Brain microvascular endothelial cell (primary cell): ENCODE results near the gene GPR152.
"Not testable (repeated sequence)": the region's sequence is repeated elsewhere in the genome, so short reads cannot be mapped to it uniquely, and the experiment has no call there.

Source experiments
- DNase-seq: peaks from one replicate; pipeline ENCODE4 v3.0.0-alpha.2; 2020
- H3K27ac ChIP-seq: fragments of 250-450 bp; sonication (Bioruptor Pico); 2 replicates; pipeline ENCODE4 v1.5.1; 2020; ENCODE audit warnings: mild to moderate bottlenecking, moderate library complexity
- H3K27me3 ChIP-seq: fragments of 250-450 bp; sonication (Bioruptor Pico); replicated peaks from 2 replicates; pipeline ENCODE4 v1.5.1; 2020; ENCODE audit warnings: mild to moderate bottlenecking
- H3K36me3 ChIP-seq: fragments of 250-450 bp; sonication (Bioruptor Pico); replicated peaks from 2 replicates; pipeline ENCODE4 v1.5.1; 2020; ENCODE audit warnings: mild to moderate bottlenecking
- H3K4me3 ChIP-seq: 2 replicates; pipeline ENCODE4 v1.5.1; 2011; ENCODE audit warnings: low read depth, mild to moderate bottlenecking, control low read depth, low read length, moderate library complexity
- in situ Hi-C: cut with HindIII; loops from 2 replicates; pipeline ENCODE4 v1.10.0; 2017; ENCODE audit warnings: low sequenced_read_pairs, low pct_ligation_motif_present
- TF ChIP-seq, protein P1 (sequence below): IDR thresholded peaks from 2 replicates; pipeline ENCODE4 v1.5.1; 2011; ENCODE audit warnings: low read depth, mild to moderate bottlenecking, moderate library complexity, low read length, control low read depth, inconsistent platforms; ENCODE audit errors: missing control alignments

Gene GPR152

DNA sequence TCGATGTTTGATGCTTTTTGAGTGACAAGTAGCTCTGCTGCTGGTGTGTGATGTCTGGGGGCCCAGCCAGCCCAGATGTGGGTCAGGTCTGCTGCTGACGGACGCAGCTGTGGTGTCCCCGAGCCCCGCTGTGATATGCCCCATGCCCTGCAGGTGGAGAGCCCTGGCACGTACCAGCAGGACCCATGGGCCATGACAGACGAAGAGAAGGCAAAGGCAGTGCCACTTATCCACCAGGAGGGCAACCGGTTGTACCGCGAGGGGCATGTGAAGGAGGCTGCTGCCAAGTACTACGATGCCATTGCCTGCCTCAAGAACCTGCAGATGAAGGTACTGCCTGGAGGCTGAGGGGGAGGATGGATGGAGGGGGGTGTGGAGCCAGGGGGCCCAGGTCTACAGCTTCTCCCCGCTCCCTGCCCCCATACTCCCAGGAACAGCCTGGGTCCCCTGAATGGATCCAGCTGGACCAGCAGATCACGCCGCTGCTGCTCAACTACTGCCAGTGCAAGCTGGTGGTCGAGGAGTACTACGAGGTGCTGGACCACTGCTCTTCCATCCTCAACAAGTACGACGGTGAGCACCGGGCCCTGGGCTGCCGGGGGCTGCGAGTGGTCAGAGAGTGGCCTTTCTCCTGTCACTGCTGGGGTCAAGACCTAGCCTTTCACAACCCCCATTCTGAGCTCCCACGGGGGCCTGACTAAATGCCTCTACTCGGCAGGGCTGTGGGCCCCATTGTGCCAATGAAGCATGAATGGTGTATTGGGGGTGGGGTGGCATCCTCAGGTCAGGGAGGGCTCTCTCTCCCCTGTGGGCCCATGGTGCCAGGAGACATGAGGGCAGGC, 37.6 kb upstream of the GPR152 start:
- TF ChIP-seq, protein P1, sequence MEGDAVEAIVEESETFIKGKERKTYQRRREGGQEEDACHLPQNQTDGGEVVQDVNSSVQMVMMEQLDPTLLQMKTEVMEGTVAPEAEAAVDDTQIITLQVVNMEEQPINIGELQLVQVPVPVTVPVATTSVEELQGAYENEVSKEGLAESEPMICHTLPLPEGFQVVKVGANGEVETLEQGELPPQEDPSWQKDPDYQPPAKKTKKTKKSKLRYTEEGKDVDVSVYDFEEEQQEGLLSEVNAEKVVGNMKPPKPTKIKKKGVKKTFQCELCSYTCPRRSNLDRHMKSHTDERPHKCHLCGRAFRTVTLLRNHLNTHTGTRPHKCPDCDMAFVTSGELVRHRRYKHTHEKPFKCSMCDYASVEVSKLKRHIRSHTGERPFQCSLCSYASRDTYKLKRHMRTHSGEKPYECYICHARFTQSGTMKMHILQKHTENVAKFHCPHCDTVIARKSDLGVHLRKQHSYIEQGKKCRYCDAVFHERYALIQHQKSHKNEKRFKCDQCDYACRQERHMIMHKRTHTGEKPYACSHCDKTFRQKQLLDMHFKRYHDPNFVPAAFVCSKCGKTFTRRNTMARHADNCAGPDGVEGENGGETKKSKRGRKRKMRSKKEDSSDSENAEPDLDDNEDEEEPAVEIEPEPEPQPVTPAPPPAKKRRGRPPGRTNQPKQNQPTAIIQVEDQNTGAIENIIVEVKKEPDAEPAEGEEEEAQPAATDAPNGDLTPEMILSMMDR, result no peak
- Histone ChIP-seq H3K27me3 (no peaks in the 10 kb centered on the region), H3K27ac (no peak overlapping the region), H3K4me3 (no peak overlapping the region), H3K36me3 (peaks cover 49% of the 10 kb centered on the region)
- DNase-seq, result no peak
- in situ Hi-C loops, result no loop called here

DNA sequence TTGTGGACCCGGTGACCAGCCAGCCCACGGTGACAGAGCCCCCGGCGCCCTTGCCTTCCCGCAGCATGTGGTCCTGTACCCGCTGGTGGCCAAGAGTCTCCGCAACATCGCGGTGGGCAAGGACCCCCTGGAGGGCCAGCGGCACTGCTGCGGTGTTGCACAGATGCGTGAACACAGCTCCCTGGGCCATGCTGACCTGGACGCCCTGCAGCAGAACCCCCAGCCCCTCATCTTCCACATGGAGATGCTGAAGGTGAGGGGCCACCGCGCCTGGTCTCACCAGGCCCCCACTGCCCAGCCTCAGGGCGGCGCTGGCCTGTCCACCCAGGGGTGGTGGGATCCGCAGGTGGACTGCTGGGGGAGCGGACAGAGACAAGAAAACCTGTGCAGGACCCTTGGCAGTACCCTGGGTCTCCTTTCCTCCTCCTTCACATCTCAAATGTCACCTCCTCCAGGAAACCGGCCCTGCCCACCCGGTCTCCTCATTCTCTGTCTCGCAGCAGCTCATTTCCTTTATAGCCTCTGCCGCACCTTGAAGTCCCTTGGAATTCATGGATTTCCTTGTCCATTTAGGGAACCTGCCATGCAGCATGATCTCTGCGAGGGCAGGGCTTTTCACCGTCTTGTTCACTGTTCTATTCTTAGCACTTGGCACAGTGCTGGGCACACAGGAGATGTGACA, 36.8 kb upstream of the GPR152 start:
- in situ Hi-C loops, result no loop called here
- no peak overlapping the region for H3K4me3 ChIP-seq
- H3K36me3 ChIP-seq, result peaks cover 45% of the 10 kb centered on the region
- no peak for DNase-seq
- no peaks in the 10 kb centered on the region for H3K27me3 ChIP-seq
- TF ChIP-seq, protein P1, result no peak
- no peak overlapping the region for H3K27ac ChIP-seq

DNA sequence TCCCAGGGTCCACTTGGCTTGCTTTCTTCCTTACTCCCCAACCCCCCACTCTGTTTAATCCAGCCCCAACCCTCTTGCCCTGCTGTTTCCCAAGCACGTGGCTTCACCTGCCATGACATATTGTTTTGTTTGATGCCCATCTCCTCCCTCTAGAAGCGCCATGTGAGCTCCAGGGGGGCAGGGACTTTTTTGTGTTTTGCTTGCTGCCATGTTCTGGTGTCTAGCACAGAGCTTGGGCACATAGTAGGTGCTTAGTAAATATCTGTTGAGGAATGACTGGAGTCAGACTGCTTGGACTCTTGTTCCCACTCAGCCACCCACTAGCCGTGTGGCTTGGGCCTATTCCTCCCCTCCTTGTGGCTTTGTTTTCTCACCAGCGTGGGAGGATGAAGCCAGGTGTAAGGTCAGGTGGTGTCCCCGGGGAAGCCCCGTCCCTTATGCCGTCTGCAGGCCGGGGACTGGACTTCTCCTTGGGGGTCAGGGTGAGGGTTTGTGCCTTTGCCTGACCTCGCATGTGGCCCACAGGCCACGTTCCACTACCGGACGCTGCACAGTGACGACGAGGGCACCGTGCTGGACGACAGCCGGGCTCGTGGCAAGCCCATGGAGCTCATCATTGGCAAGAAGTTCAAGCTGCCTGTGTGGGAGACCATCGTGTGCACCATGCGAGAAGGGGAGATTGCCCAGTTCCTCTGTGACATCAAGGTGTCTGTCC, 34.1 kb upstream of the GPR152 start:
- no peak for DNase-seq
- Histone ChIP-seq H3K4me3 (no peak overlapping the region), H3K36me3 (peaks cover 21% of the 10 kb centered on the region), H3K27me3 (no peaks in the 10 kb centered on the region), H3K27ac (no peak overlapping the region)
- TF ChIP-seq, protein P1, result no peak
- in situ Hi-C loops, result no loop called here

DNA sequence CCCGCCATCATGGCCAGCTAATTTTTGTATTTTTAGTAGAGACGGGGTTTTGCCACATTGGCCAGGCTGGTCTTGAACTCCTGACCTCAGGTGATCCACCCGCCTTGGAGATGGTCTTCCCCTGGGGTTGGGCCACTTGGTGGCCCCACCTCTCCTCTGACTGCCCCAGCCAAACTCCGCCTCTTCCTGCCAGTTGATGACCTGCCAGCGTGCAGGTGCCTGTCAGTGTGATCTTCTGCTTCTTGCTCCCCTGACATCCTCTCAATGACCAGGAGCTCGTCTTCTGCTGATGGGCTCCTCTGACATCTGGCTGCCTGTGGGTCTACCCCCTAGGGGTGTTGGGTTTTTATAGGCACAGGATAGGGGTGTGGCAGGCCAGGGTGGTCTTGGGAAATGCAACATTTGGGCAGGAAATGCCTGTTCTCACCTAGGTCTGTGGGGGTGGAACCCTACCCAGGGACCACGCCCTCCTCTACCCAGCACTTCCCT, 33.4 kb upstream of the GPR152 start:
- peaks cover 16% of the 10 kb centered on the region for H3K36me3 ChIP-seq
- H3K4me3 ChIP-seq, in situ Hi-C loops, DNase-seq, H3K27me3 ChIP-seq, H3K27ac ChIP-seq: not testable (repeated sequence)

DNA sequence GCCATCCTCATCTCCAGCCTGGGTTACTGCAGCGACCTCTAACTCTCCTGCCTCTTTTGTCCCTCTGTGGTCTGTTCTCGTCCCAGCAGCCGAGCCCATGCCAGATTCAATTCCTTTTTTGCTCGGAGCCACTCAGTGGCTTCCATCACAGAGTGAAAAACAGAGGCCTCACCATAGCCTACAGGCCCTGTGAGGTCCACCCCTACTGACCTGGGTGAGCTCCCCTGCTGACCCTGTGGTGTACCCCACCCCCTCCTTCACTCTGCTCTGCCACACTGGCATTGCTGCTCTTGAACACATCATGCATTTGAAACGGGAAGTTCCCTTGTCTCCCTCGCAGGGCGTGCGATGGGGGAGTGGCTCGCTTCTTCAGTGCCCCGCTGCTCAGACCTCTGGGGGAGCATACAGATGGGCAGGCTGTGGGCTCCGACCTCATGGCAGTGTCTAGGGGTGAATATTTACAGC, 32.4 kb upstream of the GPR152 start:
- TF ChIP-seq, protein P1, result no peak
- Histone ChIP-seq H3K4me3 (no peak overlapping the region), H3K36me3 (peaks cover 10% of the 10 kb centered on the region), H3K27ac (no peak overlapping the region), H3K27me3 (no peaks in the 10 kb centered on the region)
- in situ Hi-C loops, result no loop called here
- no peak for DNase-seq
